ES-I3 (cell line): ENCODE measurements around the gene STARD10.

Source experiments
- H3K36me3 ChIP-seq: 2 replicates; pipeline ENCODE4 v1.6.1; 2013; ENCODE audit warnings: mild to moderate bottlenecking, low read length, control low read depth, moderate library complexity; ENCODE audit not compliant: insufficient read depth
- H3K4me1 ChIP-seq: 2 replicates; pipeline ENCODE4 v1.6.1; 2013; ENCODE audit warnings: mild to moderate bottlenecking, control low read depth, low read length; ENCODE audit not compliant: insufficient read depth
- H3K9ac ChIP-seq: 2 replicates; pipeline ENCODE4 v1.6.1; 2013; ENCODE audit warnings: low read depth, mild to moderate bottlenecking, low read length, moderate library complexity
- H3K9me3 ChIP-seq: 2 replicates; pipeline ENCODE4 v1.6.1; 2013; ENCODE audit warnings: mild to moderate bottlenecking, low read length, moderate library complexity; ENCODE audit not compliant: control insufficient read depth, insufficient read depth

STARD10 gene

DNA sequence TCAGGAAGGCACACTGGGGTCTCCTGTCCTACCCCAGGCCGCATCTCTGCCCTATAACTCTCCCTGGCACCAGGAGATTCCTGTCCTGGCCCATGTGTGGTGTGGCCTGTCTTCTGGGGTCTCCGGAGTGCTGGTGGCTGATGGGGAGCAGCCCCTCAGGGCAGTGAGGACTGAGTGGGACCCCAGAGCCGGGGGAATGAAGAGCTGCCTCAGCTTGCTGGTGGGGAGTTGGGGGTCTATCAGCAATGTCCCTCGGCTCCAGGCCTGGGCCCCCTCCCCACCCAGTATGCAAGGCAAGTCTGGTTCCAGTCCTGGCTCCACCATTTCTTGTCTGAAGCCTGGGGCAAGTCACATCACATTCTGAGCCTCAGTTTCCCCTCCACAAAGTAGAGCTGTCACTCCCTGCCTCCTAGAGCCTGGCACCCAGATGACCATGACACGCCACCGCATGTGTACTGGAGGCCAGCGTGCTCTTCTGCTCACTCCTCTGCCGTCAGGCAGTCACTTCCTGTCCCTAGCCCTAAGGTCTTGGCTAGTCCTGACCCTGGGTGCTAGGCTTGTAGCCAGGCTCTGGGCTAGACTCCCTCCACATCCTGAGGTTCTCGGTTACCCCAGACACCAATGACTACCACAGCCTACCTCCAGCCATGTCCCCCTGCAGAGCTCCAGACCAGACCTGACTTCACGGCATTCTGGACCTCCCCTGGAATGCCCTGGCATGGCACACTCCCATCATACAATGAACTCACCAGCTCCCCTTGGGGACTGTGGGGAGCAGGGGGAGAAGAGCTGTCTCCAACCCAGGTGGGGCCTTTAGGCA is 54.4 kb downstream of the STARD10 start:
- Histone ChIP-seq H3K9me3 (no peaks in the 10 kb centered on the region), H3K4me1 (peaks cover 48% of the 10 kb centered on the region), H3K9ac (no peak overlapping the region), H3K36me3 (no peaks in the 10 kb centered on the region; the same call in 1 of the 2 replicates)

- no peaks in the 10 kb centered on the region for H3K9me3 ChIP-seq
- H3K36me3 ChIP-seq = no peaks in the 10 kb centered on the region
- peaks cover 48% of the 10 kb centered on the region for H3K4me1 ChIP-seq
- no peak overlapping the region for H3K9ac ChIP-seq
Observed at GRCh38 chr11:72738199-72739141, 55.4 kb downstream of the STARD10 start.

DNA sequence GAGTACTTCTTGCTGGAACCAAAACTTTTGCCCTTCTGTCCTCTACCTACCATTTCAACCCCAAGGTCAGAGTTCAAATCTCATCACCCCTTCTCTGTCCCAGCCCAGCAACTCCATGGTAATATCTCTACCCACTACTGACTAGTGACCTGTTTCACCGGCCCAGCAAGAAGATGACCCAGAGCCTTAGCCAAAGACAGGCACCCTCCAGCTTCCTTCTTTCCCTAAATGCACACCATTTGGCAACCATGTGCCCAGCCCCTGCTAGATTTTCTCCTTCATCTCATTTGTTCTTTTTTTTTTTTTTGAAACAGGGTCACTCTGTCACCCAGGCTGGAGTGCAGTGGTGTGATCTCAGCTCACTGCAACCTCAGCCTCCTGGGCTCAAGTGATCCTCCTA is 56.5 kb downstream of the STARD10 start:
- Histone ChIP-seq H3K36me3 (no peaks in the 10 kb centered on the region), H3K4me1 (peaks cover 45% of the 10 kb centered on the region), H3K9ac (no peak overlapping the region), H3K9me3 (no peaks in the 10 kb centered on the region)

DNA sequence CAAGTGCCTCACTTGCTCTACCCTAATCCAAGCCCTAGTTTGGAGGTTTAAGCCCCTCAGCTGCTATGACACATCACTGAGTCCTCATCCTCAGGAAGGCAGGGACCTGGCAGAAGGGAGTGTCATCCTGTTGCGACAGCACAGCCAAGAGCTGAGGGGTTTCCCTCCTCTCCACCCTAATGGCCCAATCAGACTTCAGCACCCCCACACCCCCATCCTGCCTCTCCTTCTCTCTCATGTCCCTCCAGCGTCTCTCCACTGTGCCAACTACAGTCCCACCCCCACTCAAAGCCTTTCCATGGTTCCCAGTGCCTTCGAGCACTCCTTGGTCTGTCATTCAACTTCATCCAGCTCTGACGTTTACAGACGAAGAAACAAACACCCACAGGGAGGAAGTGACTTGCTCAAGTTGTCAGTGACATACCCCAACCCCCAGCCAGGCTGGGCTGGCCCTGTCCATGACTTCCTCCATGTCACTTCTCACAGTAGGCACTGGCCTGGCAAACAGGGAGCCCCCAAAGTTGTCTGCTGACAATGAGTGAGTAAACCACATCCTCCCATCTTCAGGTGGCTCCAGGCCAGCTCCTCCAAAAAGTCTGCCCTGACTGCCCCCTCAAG is 57.3 kb downstream of the STARD10 start:
- Histone ChIP-seq H3K9ac (no peak overlapping the region), H3K36me3 (no peaks in the 10 kb centered on the region), H3K4me1 (peaks cover 37% of the 10 kb centered on the region), H3K9me3 (no peaks in the 10 kb centered on the region)

DNA sequence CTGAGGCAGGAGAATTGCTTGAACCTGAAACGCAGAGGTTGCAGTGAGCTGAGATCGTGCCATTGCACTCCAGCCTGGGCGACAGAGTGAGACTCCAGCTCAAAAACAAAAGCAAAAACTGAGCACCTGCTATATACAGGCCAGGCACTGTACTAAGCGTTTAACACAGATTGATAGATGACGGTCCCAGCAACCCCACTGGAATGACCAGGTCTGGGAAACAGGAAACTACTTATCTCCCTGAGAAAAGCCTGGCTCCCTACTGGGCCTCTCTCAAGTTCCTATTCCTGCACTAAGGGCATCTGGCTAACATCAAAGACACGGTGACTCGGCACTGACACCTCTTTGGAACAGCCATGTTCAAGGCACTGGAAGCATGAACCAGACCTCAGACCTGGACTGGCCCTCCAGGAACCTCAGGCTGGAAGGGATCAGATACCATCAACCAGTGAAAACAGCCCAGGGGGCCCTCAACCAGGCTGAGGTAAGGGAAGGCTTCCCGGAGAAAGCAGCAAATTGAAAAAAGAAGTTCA is 58.3 kb downstream of the STARD10 start:
- Histone ChIP-seq H3K36me3 (no peaks in the 10 kb centered on the region; the same call in 1 of the 2 replicates), H3K9ac (no peak overlapping the region), H3K4me1 (peaks cover 31% of the 10 kb centered on the region), H3K9me3 (no peaks in the 10 kb centered on the region)

GRCh38 chr11:72732329-72732728 is 61.5 kb downstream of the STARD10 start:
- H3K36me3 ChIP-seq = no peaks in the 10 kb centered on the region; the same call in 1 of the 2 replicates
- peaks cover 32% of the 10 kb centered on the region for H3K4me1 ChIP-seq
- no peak overlapping the region for H3K9ac ChIP-seq
- no peaks in the 10 kb centered on the region for H3K9me3 ChIP-seq

GRCh38 chr11:72730737-72731136 is 63.1 kb downstream of the STARD10 start:
- Histone ChIP-seq H3K9me3 (no peaks in the 10 kb centered on the region), H3K9ac (no peak overlapping the region), H3K36me3 (no peaks in the 10 kb centered on the region; the same call in 1 of the 2 replicates), H3K4me1 (peaks cover 17% of the 10 kb centered on the region)

- no peak overlapping the region for H3K9ac ChIP-seq
- H3K4me1 ChIP-seq = peaks cover 12% of the 10 kb centered on the region
- no peaks in the 10 kb centered on the region for H3K9me3 ChIP-seq
- H3K36me3 ChIP-seq = no peaks in the 10 kb centered on the region; the same call in 1 of the 2 replicates
Observed at GRCh38 chr11:72730243-72730642, 63.6 kb downstream of the STARD10 start.

DNA sequence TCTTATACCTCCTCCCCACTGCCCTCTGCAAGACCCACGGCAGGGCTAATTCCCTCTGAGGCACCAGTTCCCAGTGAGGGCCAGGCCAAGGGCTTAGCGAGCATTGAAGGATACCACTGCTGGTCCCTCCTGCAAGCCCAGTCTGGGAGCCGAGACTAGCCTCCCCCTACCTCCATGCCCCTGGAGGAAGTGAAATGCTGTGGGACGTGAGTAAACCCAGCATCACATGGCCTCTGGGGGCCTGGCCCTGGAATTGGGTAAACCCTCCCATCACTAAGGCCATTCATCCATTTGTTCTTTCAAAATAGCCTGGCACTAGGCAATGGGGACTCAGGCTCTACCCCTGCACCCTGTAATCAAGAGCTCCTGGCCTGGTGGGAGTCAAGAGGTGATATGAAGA is 66.3 kb downstream of the STARD10 start:
- H3K9ac ChIP-seq = no peak overlapping the region
- H3K9me3 ChIP-seq = no peaks in the 10 kb centered on the region
- peaks cover 5% of the 10 kb centered on the region for H3K36me3 ChIP-seq
- peaks cover 12% of the 10 kb centered on the region for H3K4me1 ChIP-seq

- H3K9me3 ChIP-seq = no peaks in the 10 kb centered on the region
- H3K9ac ChIP-seq = no peak overlapping the region
- peaks cover 5% of the 10 kb centered on the region for H3K36me3 ChIP-seq
- peaks cover 12% of the 10 kb centered on the region for H3K4me1 ChIP-seq
Observed at GRCh38 chr11:72726266-72727220, 67.3 kb downstream of the STARD10 start.

DNA sequence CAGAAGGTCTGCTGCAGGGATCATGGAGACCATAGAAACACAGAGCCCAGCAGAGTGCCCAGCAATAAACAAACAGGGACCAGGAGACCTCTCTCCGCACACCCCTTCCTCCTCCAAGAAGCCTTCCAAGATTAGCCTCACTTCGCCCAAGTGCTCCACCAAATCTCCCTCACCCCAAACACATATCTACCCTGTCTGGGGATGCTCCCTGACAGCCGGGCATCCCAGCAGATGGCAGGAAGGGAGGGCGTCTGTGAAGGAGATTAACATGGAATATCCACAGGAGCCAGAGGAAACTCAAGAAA is 68.2 kb downstream of the STARD10 start:
- Histone ChIP-seq H3K9me3 (no peaks in the 10 kb centered on the region), H3K4me1 (peaks cover 10% of the 10 kb centered on the region), H3K9ac (no peak overlapping the region), H3K36me3 (peaks cover 5% of the 10 kb centered on the region; the same call in 1 of the 2 replicates)

- peaks cover 5% of the 10 kb centered on the region; the same call in 1 of the 2 replicates for H3K4me1 ChIP-seq
- H3K9ac ChIP-seq = no peak overlapping the region
- H3K9me3 ChIP-seq = no peaks in the 10 kb centered on the region
- peaks cover 5% of the 10 kb centered on the region; the same call in 1 of the 2 replicates for H3K36me3 ChIP-seq
Observed at GRCh38 chr11:72724851-72725723, 68.8 kb downstream of the STARD10 start.
